Measurements from ENCODE around the gene PTPRU.
"Not testable (repeated sequence)": the region's sequence is repeated elsewhere in the genome, so short reads cannot be mapped to it uniquely, and the experiment has no call there.

The PTPRU gene

GRCh38 chr1:29298246-29298645 is 61.9 kb downstream of the PTPRU start:
- DNase-seq = no peak

GRCh38 chr1:29299446-29299845 is 63.1 kb downstream of the PTPRU start:
- no peak for DNase-seq

- DNase-seq = not testable (repeated sequence)
These were observed 65.4 kb downstream of the PTPRU start for GRCh38 chr1:29301732-29302131.

GRCh38 chr1:29303201-29304024 is 67.1 kb downstream of the PTPRU start:
- no peak for DNase-seq

- DNase-seq = no peak
These were observed 67.8 kb downstream of the PTPRU start for GRCh38 chr1:29304025-29304684.

GRCh38 chr1:29305943-29306342 is 69.6 kb downstream of the PTPRU start:
- no peak for DNase-seq

- no peak for DNase-seq
These were observed 70.3 kb downstream of the PTPRU start for GRCh38 chr1:29306471-29307140.

- no peak for DNase-seq
These were observed 72.8 kb downstream of the PTPRU start for GRCh38 chr1:29309075-29309474.

- DNase-seq = no peak
These were observed 73.3 kb downstream of the PTPRU start for GRCh38 chr1:29309621-29310020.

- DNase-seq = no peak
These were observed 74.4 kb downstream of the PTPRU start for GRCh38 chr1:29310616-29311180.

- no peak for DNase-seq
These were observed 75.2 kb downstream of the PTPRU start for GRCh38 chr1:29311352-29312030.

GRCh38 chr1:29312469-29313461 is 76.4 kb downstream of the PTPRU start:
- DNase-seq = no peak

GRCh38 chr1:29314685-29315084 is 78.4 kb downstream of the PTPRU start:
- DNase-seq = not testable (repeated sequence)

GRCh38 chr1:29315262-29315661 is 78.9 kb downstream of the PTPRU start:
- DNase-seq = no peak

- DNase-seq = no peak
These were observed 79.6 kb downstream of the PTPRU start for GRCh38 chr1:29315876-29316275.

GRCh38 chr1:29317063-29317915 is 81.0 kb downstream of the PTPRU start:
- DNase-seq = no peak

GRCh38 chr1:29317916-29318530 is 81.7 kb downstream of the PTPRU start:
- DNase-seq = no peak

GRCh38 chr1:29318724-29319123 is 82.4 kb downstream of the PTPRU start:
- DNase-seq = no peak

GRCh38 chr1:29319300-29320110 is 83.2 kb downstream of the PTPRU start:
- DNase-seq = no peak

Measured in NCI-H1105 (cell line).